EH (cell line): ENCODE results near the gene GPR153.

Experiments
- DNase-seq: peaks from one replicate; pipeline ENCODE4 v3.0.0-alpha.2; 2015; ENCODE audit warnings: low read depth

The GPR153 gene

DNA sequence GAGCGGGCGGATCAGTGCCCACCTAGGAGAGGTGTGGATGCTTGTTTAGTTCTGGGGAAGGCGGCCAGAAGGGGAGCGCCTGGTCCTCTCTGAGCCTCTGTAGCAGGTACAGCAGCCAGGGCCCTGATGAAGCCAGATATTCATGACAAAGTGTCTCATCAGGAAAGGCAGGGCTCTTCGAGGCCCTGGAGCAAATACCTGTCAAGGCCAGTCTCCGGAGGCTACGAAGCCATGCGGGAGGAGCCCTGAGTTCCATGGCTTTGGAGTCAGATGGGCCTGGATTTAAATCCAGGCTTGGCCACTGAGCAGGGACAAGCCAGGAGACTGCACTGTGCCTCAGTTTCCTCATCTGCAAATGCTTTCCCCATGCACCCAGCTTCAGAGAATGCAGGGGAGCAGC lies 25.4 kb upstream of the GPR153 start:
- no peak for DNase-seq

DNA sequence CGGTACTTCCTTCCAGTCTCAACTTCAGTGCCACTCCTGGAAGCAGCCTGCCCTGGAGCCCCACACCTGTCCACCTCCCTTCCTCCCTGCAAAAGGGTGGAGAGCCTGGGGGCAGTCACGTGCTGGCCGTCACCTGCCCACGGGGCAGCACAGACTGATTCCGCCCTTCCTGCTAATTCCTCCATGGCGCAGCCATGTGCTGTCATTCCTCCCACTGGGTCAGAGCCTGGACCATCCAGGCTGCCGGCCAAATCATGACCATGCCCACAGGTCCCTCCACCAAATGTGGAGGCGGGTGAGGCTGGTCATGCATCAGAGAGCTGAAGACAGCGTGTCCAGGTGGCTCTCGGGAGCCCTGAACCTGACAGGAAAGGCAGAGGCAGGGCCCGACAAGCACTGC lies 24.4 kb upstream of the GPR153 start:
- DNase-seq: no peak

DNA sequence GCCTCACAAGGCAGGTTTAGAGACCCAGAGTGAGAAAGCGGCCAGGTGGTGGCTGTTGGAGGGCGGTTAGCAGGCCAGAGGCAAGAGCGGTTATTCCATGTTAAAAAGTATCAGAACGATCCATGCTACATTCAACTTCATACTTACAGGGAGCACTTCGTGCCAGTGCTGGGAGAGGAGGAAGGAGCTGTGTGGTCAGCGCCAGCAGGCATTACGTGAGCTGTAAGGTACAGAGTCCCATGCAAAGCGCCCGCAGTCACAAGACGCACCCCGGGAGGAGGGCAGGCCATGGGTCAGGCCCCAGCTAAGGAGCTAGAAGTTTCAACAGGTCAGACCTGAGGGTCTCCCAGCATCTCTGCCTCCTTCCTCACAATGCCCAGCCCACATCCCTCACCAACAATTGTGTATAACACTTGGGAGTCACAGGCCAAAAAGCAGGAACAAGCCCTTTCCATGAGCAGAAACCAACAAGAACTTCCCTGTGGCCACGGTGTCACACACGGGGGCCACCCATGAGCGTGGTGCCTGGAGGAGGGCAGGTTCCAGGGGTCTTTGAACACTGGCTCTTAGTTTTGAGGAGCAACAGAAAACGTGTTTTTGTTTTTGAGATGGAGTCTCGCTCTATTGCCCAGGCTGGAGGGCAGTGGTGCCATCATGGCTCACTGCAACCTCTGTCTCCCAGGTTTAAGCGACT lies 21.8 kb upstream of the GPR153 start:
- DNase-seq: no peak

DNA sequence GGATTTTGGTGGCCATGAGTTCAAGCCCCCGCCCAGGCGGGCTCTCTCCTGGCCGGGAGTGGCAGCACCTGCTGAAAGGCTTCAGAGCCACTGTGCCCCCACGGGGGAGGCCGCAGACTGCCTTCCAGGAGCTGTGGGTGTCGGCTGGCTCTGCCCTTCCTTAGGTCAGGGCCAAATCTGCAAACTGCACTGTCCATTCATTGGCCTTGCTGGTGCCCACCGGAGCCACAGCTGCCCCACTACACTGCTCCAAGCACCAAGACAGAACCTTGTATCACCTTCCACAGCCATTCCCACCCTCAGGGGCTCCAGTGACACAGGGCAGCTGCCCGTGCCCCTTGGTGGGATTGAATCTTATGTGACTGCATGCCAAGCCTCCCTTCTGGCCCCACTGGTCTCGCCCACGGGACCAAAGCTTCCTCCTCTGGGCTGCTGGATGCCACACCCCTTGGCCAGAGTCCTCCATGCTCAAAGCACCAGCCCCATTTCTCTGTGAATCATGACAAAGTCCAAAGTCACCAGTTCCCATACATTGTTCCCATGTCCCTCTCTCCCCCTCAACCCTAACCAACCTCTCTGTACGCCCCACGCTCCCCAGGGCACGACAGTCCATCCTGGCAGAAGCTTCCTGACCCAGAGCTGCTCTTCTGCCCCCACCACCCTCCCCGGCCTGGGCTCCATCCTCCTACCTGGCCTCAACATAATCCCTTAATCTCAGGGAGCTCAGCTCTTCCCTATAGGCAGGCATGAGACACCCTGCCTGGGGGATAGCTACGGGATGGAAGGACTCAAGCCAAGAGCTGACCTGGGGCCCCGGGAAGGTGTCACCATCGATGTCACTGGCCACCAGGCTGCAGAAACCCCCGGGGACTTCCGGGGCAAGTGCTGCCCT lies 20.9 kb upstream of the GPR153 start:
- DNase-seq: no peak

DNA sequence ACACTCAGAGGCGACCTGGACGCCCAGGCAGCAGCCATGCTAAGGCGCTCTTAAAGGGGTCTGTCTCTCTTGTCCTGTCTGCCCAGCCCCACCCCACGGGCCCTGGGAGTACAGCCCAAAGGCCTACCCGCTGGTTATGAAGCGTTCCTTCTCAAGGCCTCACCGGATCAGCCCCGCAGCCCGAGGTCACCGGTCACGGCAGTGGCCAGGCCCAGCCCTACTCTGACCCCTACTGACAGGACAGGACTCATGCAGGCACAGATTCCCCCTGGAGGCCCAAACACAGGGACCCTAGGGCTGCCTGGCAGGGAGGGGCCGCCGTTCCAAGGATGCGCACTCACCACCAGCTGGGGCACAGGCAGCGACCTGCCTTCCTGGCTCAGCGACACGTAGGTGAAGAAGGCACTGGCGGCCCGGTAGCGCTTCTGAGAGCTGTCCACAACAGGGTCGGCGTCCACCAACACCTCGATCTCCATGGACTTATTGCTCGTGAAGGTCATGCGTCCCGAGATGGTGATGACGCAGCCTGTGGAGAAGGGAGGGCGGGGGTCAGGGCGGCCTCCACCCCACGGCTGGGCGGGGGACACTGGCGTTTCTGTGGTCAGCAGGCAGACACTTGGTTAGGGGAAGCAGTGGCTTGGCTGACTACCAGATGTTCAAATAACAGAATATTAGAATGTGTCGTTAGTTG lies 20.0 kb upstream of the GPR153 start:
- peak; percentile 33 for DNase-seq

DNA sequence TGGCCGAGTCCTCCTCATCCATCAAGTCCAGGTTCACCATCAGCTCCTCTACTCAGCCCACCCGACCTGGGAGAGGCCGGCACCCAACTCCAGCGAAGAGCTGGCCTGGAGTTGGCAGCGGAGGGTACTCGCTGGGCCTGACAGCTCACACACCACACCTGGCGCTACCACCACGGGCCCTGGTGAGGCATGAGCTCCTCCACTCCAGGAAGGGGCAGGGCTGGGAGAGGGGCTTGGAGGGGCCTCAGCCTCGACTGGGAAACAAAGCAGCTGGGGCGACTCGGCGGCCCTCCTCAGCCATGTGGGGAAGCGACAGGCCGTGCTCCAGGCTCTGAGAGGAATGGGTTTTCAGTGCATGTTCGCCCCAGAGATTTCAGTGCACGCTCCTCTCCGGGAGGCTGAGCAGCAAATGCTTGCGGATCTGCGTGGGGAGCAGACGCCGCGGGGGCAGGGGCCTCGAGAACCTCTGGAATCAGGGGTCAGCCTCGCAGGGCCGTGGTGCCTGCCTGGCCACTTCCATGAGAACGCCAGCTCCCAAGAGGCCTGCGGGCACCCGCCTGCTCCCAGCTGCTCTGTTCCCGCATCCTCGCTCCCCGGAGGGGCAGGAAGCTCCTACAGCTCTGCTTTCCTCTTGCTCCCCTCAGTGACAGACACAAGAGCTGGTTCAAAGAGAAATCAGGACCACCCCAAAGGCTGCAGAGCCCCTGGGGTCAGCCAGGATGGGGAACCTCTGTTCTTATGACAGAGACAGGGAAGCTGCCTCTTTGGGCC lies 18.9 kb upstream of the GPR153 start:
- no peak for DNase-seq

DNA sequence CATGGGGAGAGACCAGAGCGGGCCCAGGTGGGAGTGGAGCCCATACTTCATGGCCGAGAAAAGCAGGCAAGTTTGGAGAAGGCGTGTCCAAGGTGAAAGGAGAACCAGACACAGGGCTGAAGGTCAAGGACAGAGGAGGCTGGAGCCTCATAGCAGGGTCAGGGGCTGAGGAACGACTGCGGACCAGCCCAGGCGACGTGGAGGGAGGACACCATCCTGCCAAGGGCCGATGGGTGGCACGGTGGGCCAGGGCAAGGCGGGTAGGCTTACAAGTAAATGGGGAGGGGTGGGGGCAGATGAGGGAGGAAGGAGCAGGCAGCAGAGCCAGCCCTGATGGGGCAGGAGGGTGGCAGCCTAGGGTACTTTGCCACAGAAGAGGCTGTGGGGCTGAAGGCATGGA lies 18.2 kb upstream of the GPR153 start:
- no peak for DNase-seq

DNA sequence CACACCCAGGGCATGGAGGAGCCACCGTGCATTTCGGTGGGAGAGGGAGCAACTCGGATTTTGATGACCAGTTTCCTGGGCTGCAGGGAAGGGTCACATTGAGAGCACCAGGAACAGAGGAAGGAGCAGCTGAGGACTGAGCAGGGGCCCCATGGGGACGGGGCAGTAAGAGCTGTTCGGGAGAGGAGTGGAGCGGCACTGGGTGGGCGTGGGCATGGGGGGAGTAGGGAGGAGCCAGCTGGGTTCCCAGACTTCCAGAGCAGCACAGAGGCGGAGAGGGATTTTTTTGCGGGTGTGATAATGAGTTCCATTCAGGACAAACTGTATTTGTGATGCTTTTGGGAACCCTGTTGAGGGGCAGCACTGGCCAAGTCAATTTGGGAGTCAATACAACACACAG lies 17.4 kb upstream of the GPR153 start:
- no peak for DNase-seq

DNA sequence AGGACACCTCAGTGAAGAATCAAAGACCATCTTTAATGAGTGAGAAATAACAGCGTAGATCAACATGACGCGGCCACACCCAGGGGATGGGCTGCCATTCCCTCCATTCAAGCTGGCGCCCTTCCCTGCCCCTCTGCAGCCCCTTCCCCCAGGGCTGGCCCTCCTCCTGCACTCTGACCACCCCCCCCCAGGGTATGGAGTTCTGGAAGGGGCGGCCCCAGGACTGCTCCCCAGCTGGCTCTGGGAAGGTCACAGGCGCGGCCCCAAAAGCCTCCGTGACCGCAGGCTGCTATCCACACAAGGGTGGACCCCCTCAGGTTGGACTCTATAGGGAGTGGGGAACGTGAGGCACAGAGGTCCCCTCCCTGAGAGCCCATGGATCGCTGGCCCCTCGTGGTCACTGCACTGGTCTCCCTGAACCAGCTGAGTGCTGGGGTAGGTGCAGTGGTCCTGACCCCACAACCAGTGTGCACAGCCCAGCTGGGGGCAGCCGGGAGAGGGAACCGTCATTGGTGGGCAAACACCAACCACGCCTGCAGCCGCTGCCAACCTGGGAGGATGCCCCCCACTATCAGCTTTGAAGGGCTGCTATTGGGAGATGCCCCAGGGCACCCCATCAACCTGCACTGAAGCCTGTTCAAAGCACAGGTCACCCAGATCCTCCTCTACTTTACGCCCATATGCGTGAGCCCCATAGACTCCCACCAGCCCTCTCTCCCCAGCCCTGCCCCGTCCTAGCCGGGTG lies 16.1 kb upstream of the GPR153 start:
- DNase-seq: no peak

DNA sequence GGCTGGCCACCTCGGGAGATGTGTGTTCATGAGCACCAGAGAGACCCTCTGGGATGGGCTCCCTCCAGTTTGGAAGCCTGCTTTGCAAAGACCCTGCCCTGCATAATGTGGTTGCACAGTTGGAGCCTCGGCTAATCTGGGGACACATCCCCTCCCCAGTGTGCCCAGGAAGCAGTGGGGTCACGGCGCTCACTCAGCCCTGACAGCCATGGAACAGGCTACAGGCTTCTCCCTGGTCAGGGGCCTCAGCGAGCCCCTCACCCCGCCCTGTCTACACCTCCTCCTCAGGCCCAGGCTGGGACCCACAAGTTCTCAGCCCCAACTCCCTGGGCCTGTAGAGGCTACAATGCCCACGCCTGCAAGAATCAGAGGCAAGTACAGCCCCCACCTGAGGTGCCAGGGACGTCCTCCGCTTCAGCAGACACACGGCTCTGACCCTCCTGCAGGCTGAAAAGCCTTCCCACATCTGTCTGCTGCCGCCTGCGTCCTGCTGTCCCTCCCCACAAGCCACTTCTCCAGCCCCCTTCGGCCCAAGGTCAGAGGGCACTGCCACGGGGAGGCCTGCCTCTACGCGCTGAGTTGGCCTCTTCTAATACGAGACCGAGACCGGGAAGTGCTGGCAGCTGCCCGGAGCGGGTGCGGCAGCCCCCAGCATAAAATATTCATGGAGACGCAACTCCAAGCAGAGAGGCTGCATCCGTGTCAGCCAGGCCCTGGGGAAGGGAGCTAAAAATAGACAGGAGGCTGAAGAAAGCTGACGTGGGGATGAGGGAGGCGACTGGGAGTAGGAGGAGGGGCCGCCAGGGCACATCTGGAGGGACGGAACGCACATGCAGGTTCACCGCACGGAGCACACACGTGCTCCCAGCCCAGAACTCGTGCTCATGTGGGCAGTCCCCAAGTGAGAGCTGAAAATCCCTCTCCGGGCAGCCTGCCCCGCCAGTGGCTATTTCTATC lies 15.2 kb upstream of the GPR153 start:
- DNase-seq: peak; percentile 87

DNA sequence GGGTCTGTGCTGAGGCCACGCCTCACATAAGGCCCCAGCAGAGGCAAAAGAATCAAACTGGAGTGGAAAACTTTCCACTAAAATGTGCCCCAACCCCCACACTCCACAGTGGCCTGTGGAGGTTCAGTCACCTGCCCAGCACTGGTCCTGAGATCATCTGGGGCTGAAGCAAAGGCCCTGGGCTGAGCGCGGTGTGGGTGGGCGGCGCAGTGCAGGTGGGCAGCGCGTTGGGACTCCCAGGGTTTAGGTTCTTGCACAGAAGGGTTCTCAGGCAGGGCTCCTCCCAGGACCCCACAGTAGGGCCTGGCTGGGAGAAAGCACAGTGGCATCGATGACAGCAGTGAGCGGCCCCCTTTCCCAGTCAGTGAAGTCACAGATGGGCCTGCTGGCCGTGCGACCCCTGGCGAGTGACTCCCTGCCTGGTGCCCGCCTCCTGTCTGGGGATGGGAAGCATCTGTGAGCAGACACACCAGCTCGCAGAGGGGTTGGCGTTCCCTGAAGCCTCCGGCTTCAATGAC lies 13.8 kb upstream of the GPR153 start:
- DNase-seq: no peak

DNA sequence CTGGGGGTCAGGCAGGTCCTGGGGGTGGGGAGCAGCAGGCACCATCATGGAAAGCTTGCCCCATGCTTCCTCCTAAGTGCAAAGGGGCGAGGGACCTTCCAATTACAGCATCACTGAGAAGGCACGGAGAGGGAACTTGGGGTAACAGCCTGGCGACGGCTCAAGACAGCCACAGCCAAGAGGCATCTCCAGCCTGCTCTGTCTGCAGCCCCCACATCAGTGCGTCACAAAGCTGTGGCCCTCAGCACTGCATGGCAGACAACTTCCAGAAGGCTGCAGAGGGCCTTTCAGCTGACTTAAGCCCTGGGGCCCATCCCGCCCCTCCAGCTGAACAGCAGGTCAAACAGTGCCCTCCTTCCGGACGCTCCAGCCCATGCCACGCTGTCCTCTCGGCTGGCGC lies 13.2 kb upstream of the GPR153 start:
- no peak for DNase-seq

DNA sequence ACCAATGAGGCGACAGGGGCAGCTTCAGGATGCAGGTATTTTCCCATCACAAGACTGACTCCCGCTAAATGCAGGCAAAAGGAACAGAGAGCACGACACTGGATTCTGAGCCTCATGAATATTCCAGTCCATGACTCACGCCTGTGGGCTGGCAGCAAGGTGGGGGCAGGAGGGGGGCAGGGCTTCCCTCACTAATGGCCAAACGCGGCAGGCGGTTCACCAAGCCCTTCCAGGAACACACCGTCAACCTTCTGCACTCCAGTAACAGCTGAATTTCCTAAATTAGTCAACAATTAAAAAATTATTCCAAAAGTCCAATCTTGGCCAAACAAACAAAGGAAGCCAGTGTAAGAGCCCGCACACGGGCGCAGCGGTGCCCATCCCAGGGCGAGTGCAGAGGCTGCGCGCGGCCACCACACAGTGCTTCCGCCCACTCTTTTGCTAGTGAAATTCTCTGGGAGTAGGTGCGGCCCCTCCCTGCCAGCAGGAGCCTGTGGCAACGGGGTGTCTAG lies 12.5 kb upstream of the GPR153 start:
- DNase-seq: peak; percentile 81

DNA sequence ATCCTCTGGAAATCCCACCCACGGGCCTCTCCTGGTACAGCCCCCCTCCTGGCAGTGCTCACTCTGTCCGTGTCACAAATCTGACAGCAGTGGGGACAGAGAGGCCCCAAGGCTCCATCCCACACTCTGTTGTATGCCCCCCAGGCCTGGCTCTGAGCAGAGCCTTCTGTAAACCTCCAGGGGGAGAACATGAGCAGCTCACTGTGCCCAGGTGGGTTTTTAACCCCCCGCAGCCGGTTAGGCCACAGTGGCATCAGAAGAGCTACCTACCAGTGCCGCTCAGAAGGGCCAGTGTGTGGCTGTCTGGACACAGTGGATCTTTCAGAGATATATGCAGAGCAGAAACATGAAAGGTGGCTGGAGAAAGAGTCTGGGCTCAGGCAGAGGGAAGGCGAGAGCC lies 12.0 kb upstream of the GPR153 start:
- no peak for DNase-seq

DNA sequence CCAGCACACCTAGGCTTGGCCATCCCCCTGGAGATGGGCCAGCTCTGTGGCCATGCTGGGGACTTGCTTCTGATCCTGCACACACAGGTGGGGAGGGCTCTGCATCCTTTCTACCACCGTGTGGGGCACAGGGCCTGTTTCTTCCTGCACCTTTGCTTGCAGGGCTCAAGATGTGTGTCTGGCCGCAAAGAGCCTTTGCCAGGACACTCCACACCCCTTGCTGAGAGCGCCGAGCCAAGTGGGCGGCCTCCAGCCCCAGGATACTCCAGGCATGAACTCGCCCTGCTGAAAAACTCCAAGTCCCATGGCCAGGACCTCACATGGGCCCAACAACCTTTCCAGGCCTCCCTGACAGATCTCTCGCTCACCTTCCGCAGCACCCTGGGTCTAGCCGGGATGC lies 11.6 kb upstream of the GPR153 start:
- DNase-seq: no peak

DNA sequence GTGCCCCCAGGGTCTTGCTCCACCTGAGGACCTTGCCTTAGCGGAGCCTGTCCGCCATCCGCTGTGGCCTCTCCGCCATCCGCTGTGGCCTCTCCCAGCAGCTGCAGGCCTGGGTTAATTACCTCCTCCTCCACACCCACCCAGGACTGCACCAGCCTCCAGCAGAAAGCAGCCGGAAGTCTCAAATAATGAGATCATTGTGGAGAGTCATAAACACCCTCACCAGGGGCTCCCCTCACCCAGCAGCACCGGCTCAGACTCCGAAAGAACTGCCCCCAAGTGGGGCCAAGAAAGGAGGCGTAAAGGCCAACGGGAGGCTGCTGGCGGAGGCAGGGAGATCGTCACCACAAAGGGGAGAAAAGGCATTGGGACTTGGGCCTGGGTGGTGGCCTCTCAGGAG lies 10.7 kb upstream of the GPR153 start:
- peak; percentile 59 for DNase-seq

DNA sequence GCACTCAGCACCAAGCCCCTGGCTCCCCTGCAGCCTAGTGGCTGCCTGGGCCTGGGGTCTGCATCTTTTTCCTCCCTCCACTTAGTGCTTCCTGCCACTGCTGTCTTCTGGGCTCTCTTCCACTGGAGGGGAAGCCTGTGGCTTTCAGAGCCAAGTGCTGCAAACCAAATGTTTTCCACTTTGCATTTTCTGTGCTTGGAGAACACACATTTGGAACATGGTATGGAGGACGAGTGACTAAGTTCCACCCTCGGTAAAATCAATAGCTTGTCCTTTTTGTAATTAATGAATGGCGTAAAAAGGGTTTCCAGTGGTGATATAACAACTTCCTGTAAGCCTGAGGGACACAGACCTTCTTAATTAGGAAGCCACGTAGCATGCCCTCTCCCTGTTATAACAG lies 10.1 kb upstream of the GPR153 start:
- no peak for DNase-seq

DNA sequence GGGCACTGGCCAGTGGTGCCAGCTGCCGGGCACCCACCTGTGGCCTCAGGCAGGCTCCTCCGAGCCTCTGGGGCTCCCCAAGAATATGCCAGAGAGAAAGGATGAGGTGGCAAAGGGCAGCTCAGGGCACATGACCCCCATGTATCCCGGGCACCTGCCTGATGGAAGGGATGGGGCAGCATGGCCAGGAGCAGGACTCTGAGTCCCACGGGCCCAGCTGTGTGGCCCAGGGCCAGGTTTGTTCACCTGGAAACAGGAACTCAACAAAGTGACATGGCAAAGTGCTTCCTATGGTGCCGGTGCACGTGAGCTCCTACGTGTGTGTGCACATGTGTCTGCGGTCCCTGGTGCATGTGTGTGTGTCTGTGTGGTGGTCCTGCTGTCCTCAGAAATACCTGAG lies 9.5 kb upstream of the GPR153 start:
- DNase-seq: no peak

DNA sequence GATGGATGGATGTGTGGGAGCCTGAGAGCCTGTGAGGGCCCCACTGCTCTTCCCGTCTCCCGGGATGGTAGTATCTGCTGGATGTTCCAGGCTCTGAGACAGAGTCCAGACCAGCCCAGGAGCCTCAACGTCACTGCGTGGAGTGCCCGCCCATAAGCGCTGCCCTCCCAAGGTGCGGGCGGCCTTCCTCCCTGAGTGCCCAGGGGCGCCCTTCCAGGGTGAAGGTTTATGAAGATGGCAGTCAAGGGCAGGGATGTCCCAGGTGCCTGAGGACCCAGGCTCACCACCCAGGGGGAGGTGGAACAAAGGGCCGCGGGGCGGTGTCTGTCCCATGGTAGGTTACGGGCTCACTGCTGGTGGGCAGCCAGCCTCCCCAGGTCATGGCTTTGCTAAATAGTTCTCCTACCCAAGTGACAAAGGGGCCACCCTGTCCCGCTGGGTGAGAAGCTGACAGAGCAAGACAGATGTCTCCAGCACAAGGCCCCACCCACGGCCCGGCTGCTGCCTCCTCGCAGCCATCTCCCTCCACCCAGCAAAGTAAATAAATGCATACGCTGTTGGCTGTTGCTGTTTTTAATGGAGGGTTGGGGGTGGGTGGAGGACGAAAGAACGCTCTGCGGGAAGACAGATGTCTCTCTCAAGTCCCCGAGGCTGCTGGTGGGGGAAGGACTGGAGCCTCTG lies 9.0 kb upstream of the GPR153 start:
- DNase-seq: no peak
